Parathyroid adenoma (tissue), 2 donors: Measurements from ENCODE around the gene SPAG16.

Experiments
- H2AFZ ChIP-seq: fragments of 300-600 bp; sonication (generic); one replicate; pipeline ENCODE4 v1.7.0; 2017; ENCODE audit warnings: antibody characterized with exemption, mild to moderate bottlenecking
- H3K27ac ChIP-seq: fragments of 300-600 bp; sonication (generic); one replicate; pipeline ENCODE4 v1.7.0; 2017
- H3K27me3 ChIP-seq: fragments of 300-600 bp; sonication (generic); one replicate; pipeline ENCODE4 v1.7.0; 2017; ENCODE audit warnings: low read length; ENCODE audit not compliant: control insufficient read depth, insufficient read depth
- H3K36me3 ChIP-seq: fragments of 300-600 bp; sonication (generic); one replicate; pipeline ENCODE4 v1.7.0; 2017; ENCODE audit warnings: low read length; ENCODE audit not compliant: control insufficient read depth, insufficient read depth
- H3K4me1 ChIP-seq: fragments of 300-600 bp; sonication (generic); one replicate; pipeline ENCODE4 v1.7.0; 2017; ENCODE audit warnings: control low read depth
- H3K4me2 ChIP-seq: fragments of 300-600 bp; sonication (generic); one replicate; pipeline ENCODE4 v1.7.0; 2017; ENCODE audit warnings: low read length
- H3K4me3 ChIP-seq: fragments of 300-600 bp; sonication (generic); one replicate; pipeline ENCODE4 v1.7.0; 2017; ENCODE audit warnings: low read depth, low read length
- H3K79me2 ChIP-seq: fragments of 300-600 bp; sonication (generic); one replicate; pipeline ENCODE4 v1.7.0; 2017; ENCODE audit warnings: control low read depth
- H3K9ac ChIP-seq: fragments of 300-600 bp; sonication (generic); one replicate; pipeline ENCODE4 v1.7.0; 2017; ENCODE audit warnings: mild to moderate bottlenecking
- H3K9me3 ChIP-seq: fragments of 300-600 bp; sonication (generic); one replicate; pipeline ENCODE4 v1.7.0; 2017; ENCODE audit warnings: low read length; ENCODE audit not compliant: control insufficient read depth
- TF ChIP-seq, protein P1 (sequence below): fragments of 300-600 bp; sonication (generic); IDR thresholded peaks from one replicate; pipeline ENCODE4 v1.7.0; 2017; ENCODE audit warnings: antibody characterized with exemption, mild to moderate bottlenecking
- donor health status: primary hyperparathyroidism.

The SPAG16 gene

DNA sequence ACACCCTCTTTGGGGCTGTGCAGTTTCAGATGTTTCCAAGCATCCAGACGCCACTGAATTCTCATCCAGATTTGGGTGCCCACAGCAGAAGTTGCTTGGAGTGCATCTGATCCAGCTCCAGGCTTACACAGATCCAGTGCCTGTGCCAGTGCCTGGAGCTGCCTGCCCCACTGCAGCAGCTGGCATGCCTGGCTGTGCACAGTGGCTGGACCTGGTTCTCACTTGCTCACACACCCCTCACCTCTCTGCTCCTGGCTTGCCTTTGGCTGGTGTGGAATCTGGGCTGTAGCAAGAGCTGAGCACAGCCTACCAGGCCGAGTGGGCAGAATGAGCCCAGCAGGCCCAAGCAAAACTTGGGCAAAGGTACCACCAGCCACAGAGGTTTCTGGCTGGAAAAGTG, 137.9 kb downstream of the SPAG16 start:
- Histone ChIP-seq H3K36me3 (no peaks in the 10 kb centered on the region), H3K4me2 (no peak overlapping the region), H3K4me3 (no peak overlapping the region), H3K27me3 (no peaks in the 10 kb centered on the region), H3K9ac (no peak overlapping the region), H2AFZ (no peak overlapping the region), H3K9me3 (no peaks in the 10 kb centered on the region), H3K4me1 (no peaks in the 10 kb centered on the region), H3K79me2 (no peaks in the 10 kb centered on the region), H3K27ac (no peak overlapping the region)
- TF ChIP-seq, protein P1, sequence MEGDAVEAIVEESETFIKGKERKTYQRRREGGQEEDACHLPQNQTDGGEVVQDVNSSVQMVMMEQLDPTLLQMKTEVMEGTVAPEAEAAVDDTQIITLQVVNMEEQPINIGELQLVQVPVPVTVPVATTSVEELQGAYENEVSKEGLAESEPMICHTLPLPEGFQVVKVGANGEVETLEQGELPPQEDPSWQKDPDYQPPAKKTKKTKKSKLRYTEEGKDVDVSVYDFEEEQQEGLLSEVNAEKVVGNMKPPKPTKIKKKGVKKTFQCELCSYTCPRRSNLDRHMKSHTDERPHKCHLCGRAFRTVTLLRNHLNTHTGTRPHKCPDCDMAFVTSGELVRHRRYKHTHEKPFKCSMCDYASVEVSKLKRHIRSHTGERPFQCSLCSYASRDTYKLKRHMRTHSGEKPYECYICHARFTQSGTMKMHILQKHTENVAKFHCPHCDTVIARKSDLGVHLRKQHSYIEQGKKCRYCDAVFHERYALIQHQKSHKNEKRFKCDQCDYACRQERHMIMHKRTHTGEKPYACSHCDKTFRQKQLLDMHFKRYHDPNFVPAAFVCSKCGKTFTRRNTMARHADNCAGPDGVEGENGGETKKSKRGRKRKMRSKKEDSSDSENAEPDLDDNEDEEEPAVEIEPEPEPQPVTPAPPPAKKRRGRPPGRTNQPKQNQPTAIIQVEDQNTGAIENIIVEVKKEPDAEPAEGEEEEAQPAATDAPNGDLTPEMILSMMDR = no peak

DNA sequence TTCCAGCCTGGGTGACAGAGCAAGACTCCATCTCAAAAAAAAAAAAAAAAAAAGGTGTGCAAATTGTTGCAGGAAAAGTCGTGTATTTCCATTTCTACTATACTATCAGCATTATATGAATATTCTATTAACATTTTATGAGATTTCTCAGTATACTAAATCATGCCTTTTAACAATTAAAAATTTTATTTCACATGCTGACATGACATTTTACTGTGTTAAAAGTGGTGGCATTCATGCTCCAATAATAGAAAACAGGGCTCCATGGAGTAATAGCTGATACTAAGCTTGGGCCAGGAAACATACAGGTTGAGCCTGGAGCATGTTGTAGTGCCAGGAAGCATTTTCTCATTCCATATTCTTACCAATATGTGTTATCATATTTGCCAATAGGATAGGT, 141.4 kb downstream of the SPAG16 start:
- TF ChIP-seq, protein P1 = no peak
- no peak overlapping the region for H3K9ac ChIP-seq
- H3K4me3 ChIP-seq = no peak overlapping the region
- H3K79me2 ChIP-seq = no peaks in the 10 kb centered on the region
- no peak overlapping the region for H3K4me2 ChIP-seq
- no peaks in the 10 kb centered on the region for H3K4me1 ChIP-seq
- H3K27me3 ChIP-seq = no peaks in the 10 kb centered on the region
- no peaks in the 10 kb centered on the region for H3K36me3 ChIP-seq
- H3K9me3 ChIP-seq = no peaks in the 10 kb centered on the region
- H2AFZ ChIP-seq = no peak overlapping the region
- H3K27ac ChIP-seq = no peak overlapping the region

DNA sequence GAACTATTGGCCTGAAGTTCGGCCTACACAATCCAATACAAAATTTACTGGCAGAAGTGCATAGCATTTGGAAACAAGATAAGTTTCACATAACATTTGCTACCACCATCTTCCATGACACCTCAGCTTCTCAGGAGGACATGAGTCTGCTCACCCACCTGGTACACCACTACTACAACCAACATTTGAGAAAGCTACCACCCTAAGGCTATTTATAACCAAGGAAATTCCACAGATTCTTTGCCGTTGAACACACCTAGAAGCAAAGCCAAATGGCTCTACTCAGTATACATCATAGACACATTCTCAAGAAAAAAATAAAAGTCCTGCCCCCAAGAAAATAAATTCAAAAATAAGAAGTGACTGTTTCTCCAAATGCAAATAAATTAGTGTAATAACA, 145.3 kb downstream of the SPAG16 start:
- Histone ChIP-seq H3K9ac (no peak overlapping the region), H3K27ac (no peak overlapping the region), H3K27me3 (no peaks in the 10 kb centered on the region), H3K79me2 (no peaks in the 10 kb centered on the region), H3K4me3 (no peak overlapping the region), H2AFZ (no peak overlapping the region), H3K4me1 (no peaks in the 10 kb centered on the region), H3K9me3 (no peaks in the 10 kb centered on the region), H3K4me2 (no peak overlapping the region), H3K36me3 (no peaks in the 10 kb centered on the region)
- TF ChIP-seq, protein P1 = no peak

DNA sequence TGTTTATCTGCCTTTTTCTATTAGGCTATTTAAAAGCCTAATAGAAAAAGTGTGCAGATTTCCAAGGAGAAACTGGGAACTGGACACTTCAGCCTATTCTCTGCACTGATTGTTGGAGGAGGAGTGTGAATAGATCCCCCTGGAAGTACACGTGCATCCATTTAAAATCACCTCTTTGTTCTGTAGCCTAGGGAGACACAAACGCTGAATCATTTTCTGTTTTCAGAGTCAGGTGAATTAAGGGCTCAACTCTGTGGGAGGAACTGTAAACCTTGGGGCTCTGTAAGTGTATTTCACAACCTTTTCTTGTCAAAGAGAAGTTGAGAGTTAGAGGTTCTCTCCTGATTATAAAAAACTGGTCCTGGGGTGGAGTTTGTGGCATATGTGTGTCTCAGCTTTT, 159.7 kb downstream of the SPAG16 start:
- Histone ChIP-seq H3K9me3 (no peaks in the 10 kb centered on the region), H3K4me1 (no peaks in the 10 kb centered on the region), H3K9ac (no peak overlapping the region), H3K36me3 (no peaks in the 10 kb centered on the region), H3K4me3 (no peak overlapping the region), H3K27me3 (no peaks in the 10 kb centered on the region), H3K79me2 (no peaks in the 10 kb centered on the region), H2AFZ (no peak overlapping the region), H3K27ac (no peak overlapping the region), H3K4me2 (no peak overlapping the region)
- TF ChIP-seq, protein P1 = no peak

DNA sequence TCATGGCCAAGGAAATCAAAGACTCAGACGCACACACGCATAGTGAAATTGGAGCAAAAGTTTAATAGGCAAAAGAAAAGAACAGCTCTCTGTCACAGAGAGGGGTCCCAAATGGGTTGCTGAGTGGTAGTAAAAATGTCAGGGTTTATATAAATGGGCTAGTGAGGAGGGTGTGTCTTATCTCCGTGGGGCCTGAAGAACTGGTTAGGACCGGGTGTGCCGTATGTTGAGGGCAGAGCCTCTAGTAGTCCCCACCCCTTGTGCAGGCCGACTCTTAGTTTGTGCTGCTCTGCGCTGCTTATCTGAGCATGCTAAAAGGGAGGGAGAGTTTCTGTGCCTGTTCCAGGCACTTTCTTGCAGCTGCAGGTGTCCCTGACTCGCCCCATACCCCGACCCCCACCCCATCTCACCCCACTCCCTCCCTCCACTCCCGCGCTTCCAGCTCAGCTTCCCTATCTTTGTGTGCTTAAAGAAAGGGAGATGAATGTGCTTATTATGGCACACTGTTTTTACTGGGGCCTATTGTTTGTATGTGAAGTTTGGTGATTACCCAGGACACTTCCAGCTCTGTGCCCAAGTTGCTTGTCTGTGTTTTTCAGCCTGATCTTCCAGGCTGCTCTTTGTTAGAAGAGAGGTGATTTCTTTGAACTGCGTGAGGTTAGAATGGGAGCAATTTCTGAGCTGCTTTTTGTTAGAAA, 167.4 kb downstream of the SPAG16 start:
- Histone ChIP-seq H3K4me3 (no peak overlapping the region), H3K27ac (no peak overlapping the region), H3K36me3 (no peaks in the 10 kb centered on the region), H3K4me1 (no peaks in the 10 kb centered on the region), H3K9ac (no peak overlapping the region), H3K27me3 (no peaks in the 10 kb centered on the region), H3K79me2 (no peaks in the 10 kb centered on the region), H3K4me2 (no peak overlapping the region), H3K9me3 (no peaks in the 10 kb centered on the region), H2AFZ (no peak overlapping the region)
- TF ChIP-seq, protein P1 = no peak
